ENCODE measurements around the gene FBXW4.

GRCh38 chr10:101563007-101563406 lies 132.0 kb downstream of the FBXW4 start:
- TF ChIP-seq CTCF (conservative IDR thresholded peaks at IDR 0.05; ENCODE audit: low read length) (no peak), EZH2phosphoT487 (IDR thresholded peaks at IDR 0.05; ENCODE audit: borderline replicate concordance, low read depth, low read length) (no peak)
